HPDE6-E6E7 (cell line): ENCODE data around the gene CD226.
"Not testable (repeated sequence)": the region's sequence is repeated elsewhere in the genome, so short reads cannot be mapped to it uniquely, and the experiment has no call there.

Experiments
- DNase-seq: peaks from one replicate; pipeline ENCODE4 v3.0.0; 2011; ENCODE audit warnings: missing footprints; ENCODE audit errors: extremely low spot score

CD226 gene

DNA sequence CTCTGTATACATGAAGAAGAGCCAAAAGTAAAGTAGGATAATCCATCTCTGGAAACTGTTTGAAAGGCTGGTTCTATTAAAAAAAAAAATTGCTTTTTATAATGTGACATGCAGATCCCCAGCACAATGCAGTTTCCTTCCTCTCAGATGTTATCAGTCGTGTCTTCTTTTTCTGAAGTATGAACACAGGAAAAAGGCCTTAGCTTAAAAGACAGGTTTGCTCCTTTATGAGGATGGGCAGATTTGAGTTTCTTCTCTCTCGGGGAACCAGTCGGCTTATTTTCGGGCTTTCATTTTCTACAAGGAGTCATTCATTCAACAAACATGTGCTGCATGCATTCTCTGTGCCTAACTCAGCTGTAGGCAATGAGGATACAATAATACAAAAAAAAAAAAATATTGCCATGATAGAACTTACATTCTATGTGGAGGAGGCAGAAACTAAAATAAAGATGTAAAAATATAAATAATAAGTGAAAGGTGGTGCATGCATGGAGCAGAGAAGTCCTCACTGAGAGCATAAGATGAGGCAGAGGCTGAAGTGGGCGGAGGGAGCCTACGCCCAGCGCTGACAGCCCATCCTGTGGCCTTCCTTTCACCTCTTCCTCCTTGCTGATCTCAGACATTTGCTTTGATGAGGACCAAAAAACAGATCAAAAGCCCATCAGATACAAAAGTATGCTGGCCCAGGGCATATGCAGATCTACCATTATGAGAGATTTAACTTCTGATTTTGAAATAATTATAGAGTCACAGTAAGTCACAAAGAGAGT, at the start of gene CD226:
Gene CD226, minus strand, starts transcription at position 513 of the 773 bp plus-strand sequence. Its CDS starts 467 bp downstream, at position 46.
- no peak for DNase-seq

GRCh38 chr18:69996951-69997798, 49.5 kb upstream of the CD226 start:
- no peak for DNase-seq

DNA sequence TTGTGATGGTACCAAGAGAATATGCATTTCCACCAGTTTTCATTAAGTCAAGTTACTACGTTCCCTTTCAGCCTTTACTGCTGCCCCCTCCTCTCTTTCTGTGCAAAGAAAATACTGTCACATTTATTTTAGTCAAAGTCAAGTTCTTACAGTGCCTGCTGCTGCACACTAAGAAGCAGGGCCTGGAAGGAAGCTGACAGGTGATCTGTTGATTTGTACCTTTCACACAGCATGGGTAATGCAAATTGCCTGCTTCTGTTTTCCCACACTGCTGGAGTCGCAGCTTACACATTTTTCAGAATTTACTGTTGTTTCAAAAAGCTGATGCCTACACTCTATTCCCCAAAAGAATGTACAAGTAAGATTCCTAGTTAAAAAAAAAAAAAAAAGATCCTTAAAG, 48.7 kb upstream of the CD226 start:
- DNase-seq: no peak

DNA sequence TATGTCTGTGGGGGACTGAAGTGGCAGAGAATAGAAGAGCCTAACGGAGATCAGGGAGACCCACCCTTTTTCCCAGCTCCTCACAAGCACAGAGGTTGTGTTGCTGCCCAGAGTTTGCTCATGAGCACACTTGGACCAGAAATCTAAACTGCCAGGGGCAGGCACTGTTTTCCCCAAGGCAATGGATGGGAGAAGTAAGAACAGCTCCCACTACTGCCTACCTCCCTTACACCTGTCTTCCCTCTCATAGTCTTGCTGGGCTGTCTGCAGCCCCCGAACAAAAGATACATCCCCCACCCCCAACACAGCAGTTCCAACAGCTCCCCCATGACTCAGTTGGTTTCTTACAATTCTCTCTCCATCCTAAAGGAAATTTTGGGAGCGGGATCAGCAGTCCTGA, 48.1 kb upstream of the CD226 start:
- no peak for DNase-seq

- no peak for DNase-seq
These were observed 45.1 kb upstream of the CD226 start for GRCh38 chr18:69992776-69993175.

GRCh38 chr18:69987870-69988269, 40.2 kb upstream of the CD226 start:
- DNase-seq: no peak

GRCh38 chr18:69985239-69985638, 37.6 kb upstream of the CD226 start:
- no peak for DNase-seq

DNA sequence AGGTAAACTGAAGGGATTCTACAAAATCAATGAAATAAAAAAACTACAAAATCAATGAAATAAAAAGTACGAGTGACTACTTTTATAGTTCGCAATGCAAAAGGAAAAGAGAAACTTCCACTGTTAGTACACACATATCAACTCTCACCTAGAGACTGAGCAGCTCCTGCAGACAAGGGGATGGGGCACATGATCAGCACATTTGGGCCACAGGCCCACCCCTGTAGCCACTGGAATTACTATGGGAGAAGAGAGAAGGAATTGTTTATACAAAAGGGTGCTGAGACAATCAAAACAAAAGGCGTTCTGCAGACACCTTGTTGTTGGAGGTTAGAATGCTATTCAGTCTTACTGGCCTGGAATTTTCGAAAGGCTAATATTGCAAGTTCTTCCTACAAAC, 34.7 kb upstream of the CD226 start:
- DNase-seq: no peak

- no peak for DNase-seq
These were observed 34.3 kb upstream of the CD226 start for GRCh38 chr18:69981948-69982347.

DNA sequence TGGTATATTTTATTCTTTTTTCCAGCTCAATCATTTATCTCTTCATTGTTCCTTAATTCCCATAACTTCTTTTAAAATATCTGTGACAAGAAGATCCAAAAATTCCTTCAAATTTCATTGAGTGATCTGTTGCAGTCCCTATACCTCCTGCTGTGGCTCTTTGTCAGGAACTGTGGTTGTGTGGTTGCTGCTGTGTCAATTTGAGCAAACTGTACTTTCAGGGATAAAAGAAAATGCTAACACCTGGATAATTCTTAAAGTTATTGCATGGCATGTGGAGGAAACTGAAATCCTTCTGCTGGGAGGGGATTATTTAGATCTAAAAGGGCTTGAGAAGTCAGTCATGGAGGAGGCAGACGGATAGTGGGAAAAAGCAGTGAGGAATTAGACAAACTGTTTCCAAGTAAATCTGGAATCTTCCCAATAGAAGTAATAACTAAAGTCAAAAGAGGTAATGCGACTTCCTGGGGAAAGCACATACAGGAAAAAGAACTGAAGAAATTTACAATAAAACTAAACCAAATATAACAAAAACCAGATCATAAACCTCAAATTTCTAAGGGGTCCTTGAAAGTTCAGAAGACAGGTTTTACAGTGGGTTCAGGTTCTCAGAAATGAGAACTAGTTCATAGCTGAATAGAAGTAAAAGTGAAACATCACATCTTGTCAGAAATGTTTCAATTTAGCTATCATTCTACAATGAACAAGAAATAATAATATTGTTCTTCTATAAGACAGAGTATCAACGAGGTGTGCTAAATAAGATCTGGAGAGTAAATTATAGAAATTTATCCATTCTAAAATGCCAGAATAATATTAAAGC, 33.5 kb upstream of the CD226 start:
- DNase-seq: no peak

GRCh38 chr18:69980509-69980908, 32.8 kb upstream of the CD226 start:
- no peak for DNase-seq

- no peak for DNase-seq
These were observed 31.4 kb upstream of the CD226 start for GRCh38 chr18:69978732-69979715.

DNA sequence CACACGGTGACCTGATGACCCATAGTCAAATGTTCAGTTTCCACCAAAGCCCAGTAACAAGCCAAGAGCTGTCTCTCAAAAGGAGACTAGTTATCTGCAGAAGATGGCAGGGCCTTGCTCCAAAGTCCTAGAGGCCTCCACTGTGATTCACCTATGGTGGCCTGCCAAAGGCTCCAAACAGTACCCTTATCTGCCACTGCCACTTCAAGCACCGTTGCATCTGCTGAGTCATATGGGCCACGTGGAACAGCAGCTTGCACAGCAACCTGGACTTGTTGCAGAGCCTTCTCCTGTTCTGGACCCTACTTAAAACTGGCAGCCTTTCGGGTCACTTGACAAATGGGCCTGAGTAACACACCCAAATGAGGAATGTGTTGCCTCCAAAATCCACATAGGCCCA, 27.6 kb upstream of the CD226 start:
- DNase-seq: not testable (repeated sequence)

GRCh38 chr18:69974365-69974764, 26.7 kb upstream of the CD226 start:
- DNase-seq: no peak

DNA sequence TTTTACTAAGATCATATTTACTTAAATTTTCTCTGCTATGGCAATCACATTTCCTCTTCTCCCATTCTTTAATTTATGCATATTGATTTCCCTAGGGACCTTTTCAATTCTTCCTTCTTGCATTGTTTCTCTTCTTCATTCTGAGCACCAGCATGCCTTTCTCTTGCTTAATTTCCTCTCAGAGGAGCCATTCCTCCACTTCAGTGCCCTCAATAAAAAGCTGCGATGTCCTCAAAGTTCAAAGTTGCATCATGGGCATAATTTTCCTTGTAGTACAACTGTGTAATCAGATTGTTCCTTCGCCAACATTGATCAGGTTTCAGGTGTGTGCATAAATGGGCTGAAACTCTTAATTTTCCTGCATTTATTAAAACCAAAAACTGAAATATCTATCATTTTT, 21.8 kb upstream of the CD226 start:
- no peak for DNase-seq

GRCh38 chr18:69968039-69968438, 20.4 kb upstream of the CD226 start:
- DNase-seq: no peak

GRCh38 chr18:69963196-69963595, 15.5 kb upstream of the CD226 start:
- DNase-seq: no peak

GRCh38 chr18:69961718-69962117, 14.0 kb upstream of the CD226 start:
- no peak for DNase-seq

- no peak for DNase-seq
These were observed 10.7 kb upstream of the CD226 start for GRCh38 chr18:69958422-69958821.

DNA sequence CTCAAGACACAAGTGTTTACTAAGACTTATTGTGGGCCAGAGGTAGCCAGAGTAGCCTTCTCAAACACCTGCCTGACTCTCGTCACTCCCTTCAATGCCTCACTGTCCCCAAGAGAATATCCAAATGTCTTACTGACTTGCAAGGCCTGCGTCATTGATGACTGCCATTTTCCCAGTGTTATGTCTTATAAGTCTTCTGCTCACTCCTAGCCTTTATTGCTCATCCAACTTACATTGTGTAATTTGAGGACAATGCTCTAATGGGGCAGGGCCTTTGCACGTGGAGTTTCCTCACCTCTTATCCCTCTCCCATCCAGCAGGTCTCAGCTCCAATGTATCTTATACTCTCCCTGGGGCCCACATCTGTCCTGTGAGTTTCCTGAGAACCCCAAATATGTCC, 10.1 kb upstream of the CD226 start:
- no peak for DNase-seq
